RWPE1 (cell line): ENCODE results near the gene TMEM8B.

Experiments
- CTCF ChIA-PET: fragments of 350-600 bp; sonication (Branson Sonifier 250); formaldehyde crosslinking; extraction: SDS; loops from one replicate; lab custom pipeline; 2021; lab: Yijun Ruan, JAX
- POLR2A ChIA-PET: fragments of 400-600 bp; formaldehyde crosslinking; extraction: SDS; loops from one replicate; lab custom pipeline; 2020; ENCODE audit warnings: antibody characterized with exemption; ENCODE audit not compliant: low non-redundant PET; lab: Yijun Ruan, JAX
- DNase-seq: peaks from one replicate; pipeline ENCODE4 v3.0.0; 2012; ENCODE audit warnings: low spot score
- H3K27ac ChIP-seq: fragments of 450-650 bp; 2 replicates; pipeline ENCODE4 v1.5.1; 2017
- TF ChIP-seq, protein P1 (sequence below): fragments of 450-650 bp; conservative IDR thresholded peaks from 2 replicates; pipeline ENCODE4 v1.5.1; 2017; ENCODE audit warnings: low read depth, mild to moderate bottlenecking

TMEM8B gene, protein sequence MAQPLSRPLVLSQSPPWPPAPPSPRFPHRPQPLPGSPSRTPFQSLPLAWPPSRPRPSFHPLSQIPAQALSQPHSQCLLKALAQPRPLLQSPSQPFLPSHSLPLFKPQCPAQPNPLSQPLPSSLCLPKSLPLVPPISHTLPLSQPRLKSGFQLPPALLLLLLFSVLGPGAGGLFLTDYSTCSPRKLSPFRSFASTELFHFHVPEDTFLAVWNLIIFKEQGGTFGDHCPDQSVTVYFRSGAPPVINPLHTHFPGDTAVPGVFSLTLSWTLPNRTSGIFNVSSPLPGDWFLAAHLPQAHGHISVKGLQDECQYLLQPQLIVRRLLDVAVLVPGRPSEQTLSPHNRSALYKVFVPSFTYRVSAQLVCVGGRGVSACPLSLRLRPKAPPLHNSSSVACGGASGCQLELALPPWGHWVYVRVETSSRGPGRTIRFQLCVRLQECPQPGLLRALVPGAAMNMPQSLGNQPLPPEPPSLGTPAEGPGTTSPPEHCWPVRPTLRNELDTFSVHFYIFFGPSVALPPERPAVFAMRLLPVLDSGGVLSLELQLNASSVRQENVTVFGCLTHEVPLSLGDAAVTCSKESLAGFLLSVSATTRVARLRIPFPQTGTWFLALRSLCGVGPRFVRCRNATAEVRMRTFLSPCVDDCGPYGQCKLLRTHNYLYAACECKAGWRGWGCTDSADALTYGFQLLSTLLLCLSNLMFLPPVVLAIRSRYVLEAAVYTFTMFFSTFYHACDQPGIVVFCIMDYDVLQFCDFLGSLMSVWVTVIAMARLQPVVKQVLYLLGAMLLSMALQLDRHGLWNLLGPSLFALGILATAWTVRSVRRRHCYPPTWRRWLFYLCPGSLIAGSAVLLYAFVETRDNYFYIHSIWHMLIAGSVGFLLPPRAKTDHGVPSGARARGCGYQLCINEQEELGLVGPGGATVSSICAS

DNA sequence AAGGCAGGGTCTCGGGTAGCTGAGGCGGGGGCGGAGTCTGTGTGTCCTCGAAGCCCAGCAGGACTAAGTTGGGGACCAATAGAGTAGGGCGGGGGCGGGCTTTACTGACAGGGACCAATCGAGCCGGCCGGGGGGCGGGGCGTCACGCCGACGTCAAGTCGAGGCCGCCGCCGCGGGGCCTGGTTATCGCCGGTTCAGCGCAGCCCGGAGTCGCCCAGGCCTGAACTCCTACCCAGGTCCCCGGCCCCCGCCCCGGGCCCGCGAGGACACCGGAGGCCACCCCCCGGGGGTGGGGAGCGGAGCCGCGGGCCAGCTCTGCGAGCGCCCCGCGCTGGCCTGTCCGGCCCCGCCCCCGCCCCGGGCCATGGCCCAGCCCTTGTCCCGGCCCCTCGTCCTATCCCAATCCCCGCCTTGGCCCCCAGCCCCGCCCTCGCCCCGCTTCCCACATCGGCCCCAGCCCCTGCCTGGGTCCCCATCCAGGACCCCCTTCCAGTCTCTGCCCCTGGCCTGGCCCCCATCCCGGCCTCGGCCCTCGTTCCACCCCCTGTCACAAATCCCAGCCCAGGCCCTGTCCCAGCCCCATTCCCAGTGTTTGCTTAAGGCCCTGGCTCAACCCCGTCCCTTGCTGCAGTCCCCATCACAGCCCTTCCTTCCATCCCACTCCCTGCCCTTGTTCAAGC is at the start of gene TMEM8B:
Gene TMEM8B (plus strand): TSS at position 145 of the 680 bp plus-strand sequence. CDS start 220 bp downstream, at position 365.
- ChIA-PET CTCF (interaction anchor here (0.5 to 0.7 kb wide), 2 partner anchors 95 kb away, joined by 3 read pairs; no protein-coding TSS in a partner anchor), POLR2A (interaction anchor here (0.6 kb wide), 2 partner anchors 39 to 96 kb away, joined by 3 to 4 read pairs; no protein-coding TSS in a partner anchor)
- TF ChIP-seq, protein P1, sequence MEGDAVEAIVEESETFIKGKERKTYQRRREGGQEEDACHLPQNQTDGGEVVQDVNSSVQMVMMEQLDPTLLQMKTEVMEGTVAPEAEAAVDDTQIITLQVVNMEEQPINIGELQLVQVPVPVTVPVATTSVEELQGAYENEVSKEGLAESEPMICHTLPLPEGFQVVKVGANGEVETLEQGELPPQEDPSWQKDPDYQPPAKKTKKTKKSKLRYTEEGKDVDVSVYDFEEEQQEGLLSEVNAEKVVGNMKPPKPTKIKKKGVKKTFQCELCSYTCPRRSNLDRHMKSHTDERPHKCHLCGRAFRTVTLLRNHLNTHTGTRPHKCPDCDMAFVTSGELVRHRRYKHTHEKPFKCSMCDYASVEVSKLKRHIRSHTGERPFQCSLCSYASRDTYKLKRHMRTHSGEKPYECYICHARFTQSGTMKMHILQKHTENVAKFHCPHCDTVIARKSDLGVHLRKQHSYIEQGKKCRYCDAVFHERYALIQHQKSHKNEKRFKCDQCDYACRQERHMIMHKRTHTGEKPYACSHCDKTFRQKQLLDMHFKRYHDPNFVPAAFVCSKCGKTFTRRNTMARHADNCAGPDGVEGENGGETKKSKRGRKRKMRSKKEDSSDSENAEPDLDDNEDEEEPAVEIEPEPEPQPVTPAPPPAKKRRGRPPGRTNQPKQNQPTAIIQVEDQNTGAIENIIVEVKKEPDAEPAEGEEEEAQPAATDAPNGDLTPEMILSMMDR, result no peak
- peak within 1 kb of the TSS; percentile 67 for H3K27ac ChIP-seq
- DNase-seq, result peak; percentile 96

DNA sequence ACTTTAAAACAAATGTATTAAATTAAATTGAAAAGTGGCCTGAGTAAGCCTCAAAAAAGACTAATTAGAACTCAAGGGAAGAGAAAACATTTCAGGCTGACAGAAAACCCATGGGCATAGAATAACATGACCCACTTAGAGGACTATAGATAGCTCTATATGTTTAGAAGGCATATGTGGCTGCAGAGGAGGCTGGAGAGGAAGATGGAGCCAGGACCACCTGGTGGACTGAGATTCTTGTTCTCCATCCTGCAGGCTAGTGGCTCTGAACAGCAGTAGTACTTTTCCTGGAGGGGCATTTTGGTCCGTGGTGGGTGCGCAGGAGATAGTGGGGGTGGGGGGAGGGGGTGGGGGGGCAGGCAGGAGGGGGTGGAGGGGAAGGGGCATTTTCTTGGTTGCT is 48.0 kb upstream of the TMEM8B start:
- ChIA-PET CTCF (interaction anchor here (1.8 kb wide), 1 partner anchor 9 kb away, joined by 6 read pairs; no protein-coding TSS in a partner anchor), POLR2A (no interaction called here)
- no peak overlapping the region for H3K27ac ChIP-seq
- no peak for DNase-seq
- TF ChIP-seq, protein P1, result no peak

DNA sequence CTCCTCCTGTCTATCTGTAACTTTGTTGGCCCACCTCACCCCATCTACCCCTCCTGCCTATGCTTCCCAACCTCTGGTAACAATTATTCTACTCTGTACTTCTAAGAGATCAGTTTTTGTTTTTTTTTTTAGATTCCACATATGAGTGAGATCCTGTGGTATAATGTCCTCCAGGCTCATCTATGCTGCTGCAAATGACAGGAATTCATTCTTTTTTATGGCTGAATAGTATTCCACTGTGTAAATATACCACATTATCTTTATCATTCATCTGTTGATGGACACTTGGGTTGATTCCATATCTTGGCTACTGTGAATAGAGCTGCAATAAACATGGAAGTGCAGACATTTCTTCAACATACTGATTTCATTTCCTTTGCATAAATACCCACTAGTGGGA is 45.6 kb upstream of the TMEM8B start:
- no peak for DNase-seq
- TF ChIP-seq, protein P1, result no peak
- CTCF ChIA-PET, result interaction anchor here (0.6 kb wide), 1 partner anchor 103 kb away, joined by 3 read pairs; no protein-coding TSS in a partner anchor
- POLR2A ChIA-PET, result no interaction called here
- no peak overlapping the region for H3K27ac ChIP-seq

DNA sequence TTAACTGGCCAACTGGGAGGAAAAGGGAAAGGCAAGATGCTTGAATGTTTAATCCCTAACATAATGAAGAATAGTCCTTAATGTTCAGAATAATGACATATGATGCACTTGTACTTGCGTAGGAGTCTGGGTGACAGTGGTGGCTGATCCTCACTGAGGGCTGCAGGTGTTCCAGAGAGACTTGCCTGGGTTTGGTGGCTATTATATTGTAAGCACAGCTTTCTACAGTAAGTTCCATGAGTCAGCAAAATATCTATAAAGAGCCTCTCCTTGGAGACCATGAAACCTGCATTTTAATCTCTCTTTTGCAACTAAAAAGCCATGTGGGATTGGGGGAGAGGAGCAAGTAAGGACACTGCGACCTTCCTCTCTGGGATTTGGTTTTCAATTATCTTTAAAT is 39.5 kb upstream of the TMEM8B start:
- ChIA-PET POLR2A (interaction anchor here (1.2 kb wide), 1 partner anchor 93 kb away, joined by 3 read pairs; no protein-coding TSS in a partner anchor), CTCF (interaction anchor here (0.6 to 2.1 kb wide), 28 partner anchors 8 to 626 kb away, joined by 3 to 25 read pairs (median 4); partner anchors contain the start of genes CA9 and HINT2)
- no peak for DNase-seq
- H3K27ac ChIP-seq, result no peak overlapping the region
- TF ChIP-seq, protein P1, result no peak

DNA sequence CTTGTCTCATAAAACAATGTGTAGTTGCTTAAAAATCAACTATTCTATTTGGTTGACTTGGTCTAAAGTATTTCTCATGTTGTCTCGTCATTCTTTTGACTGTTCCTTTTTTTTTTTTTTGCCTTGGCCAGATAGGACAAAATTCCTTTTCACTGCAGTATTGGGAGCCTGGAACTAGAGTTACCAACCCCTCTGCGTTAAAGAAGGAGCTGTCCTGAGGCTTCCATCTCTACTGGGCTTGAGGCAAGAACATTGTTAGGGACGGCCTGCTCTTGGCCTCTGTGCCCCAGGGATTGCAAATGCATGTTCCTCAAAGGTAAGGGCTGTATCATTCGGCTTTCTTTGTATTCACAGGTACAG is 39.0 kb upstream of the TMEM8B start:
- TF ChIP-seq, protein P1, result no peak
- H3K27ac ChIP-seq, result no peak overlapping the region
- CTCF ChIA-PET, result interaction anchor here (0.6 to 1.5 kb wide), 33 partner anchors 9 to 627 kb away, joined by 3 to 25 read pairs (median 4); partner anchors contain the start of genes CA9, HINT2 and HRCT1
- no peak for DNase-seq
- POLR2A ChIA-PET, result interaction anchor here (1.2 kb wide), 1 partner anchor 92 kb away, joined by 3 read pairs; no protein-coding TSS in a partner anchor
